ENCODE results near the gene NDUFV2. TPM values are rescaled to one million over a fixed set of nuclear protein-coding genes. Genes with fewer than 3 reads are reported as not detected.

NDUFV2 gene
- total and polyA plus RNA-seq, 2 of the 8 experiments (the other 6 are each of a cell fraction or from before 2014, with no cell fraction given): 90.8 to 191 TPM

DNA sequence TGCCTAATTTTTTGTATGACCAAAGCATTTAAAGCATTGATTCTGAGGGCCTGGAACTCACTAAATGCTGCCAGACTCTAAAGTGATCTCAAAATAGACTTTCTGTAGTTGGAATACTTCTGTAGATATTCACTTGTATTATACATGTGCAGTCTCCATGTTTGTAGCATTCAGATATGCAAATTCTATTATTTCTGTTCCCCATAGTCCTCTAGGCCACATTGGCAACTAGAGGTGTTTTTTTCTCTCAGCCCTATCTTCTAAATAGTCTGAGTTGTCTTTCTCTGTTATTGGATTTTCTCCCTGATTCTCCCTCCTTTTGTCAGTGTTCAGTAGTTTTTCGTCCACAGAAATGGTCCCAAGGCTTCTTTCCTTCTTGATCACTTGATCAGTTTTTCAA, 72.6 kb downstream of the NDUFV2 start (continued):
- no peak for TF ChIP-seq CHD7 (IDR thresholded peaks at IDR 0.05; ENCODE audit: insufficient replicate concordance, low read length)
- TF ChIP-seq CTBP2 (IDR thresholded peaks at IDR 0.05; ENCODE audit: borderline replicate concordance, insufficient read depth, insufficient read length, low read length): no peak
- TF ChIP-seq NANOG (IDR thresholded peaks at IDR 0.05; ENCODE audit: insufficient read depth, low read depth, low read length, poor library complexity, severe bottlenecking): no peak
- TF ChIP-seq ZNF274 (IDR thresholded peaks at IDR 0.05; ENCODE audit: borderline replicate concordance, extremely low read depth, low read length): no peak
- no peak for TF ChIP-seq GTF2F1 (IDR thresholded peaks at IDR 0.05; ENCODE audit: borderline replicate concordance, low read depth, low read length)
- no peak for TF ChIP-seq KDM4A (IDR thresholded peaks at IDR 0.05; ENCODE audit: low read depth, low read length, severe bottlenecking)
- no peak for TF ChIP-seq BRCA1 (IDR thresholded peaks at IDR 0.05; ENCODE audit: low read depth, low read length)
